Activated CD8-positive, alpha-beta T cell treated with anti-CD3 and anti-CD28 coated beads for 36 hours (primary cell): ENCODE results near the gene ZNF526. TPM values are rescaled to one million over a fixed set of nuclear protein-coding genes. Genes with fewer than 3 reads are reported as not detected.
A peak's percentile ranks its signal among the peaks of the same experiment; 100 is the strongest.
"Not testable (repeated sequence)": the region's sequence is repeated elsewhere in the genome, so short reads cannot be mapped to it uniquely, and the experiment has no call there.

Experiments
- ATAC-seq: fragments of 200-7000 bp; cut with Tn5 transposase; one replicate; pipeline ENCODE4 v1.10.0; 2021; ENCODE audit warnings: mild to moderate bottlenecking, moderate library complexity
- CTCF ChIA-PET: fragments of 350-600 bp; sonication (Branson Sonifier 250); formaldehyde crosslinking; loops from one replicate; lab custom pipeline; 2021; ENCODE audit warnings: antibody characterized with exemption; lab: Charles Lee
- POLR2A ChIA-PET: fragments of 350-600 bp; sonication (Branson Sonifier 250); formaldehyde crosslinking; loops from one replicate; lab custom pipeline; 2021; ENCODE audit warnings: antibody characterized with exemption; lab: Charles Lee
- DNase-seq: peaks from one replicate; pipeline ENCODE4 v3.0.0-alpha.2; 2020
- H3K27ac Mint-ChIP-seq: one replicate; pipeline ENCODE4 v1.8.0; 2021; ENCODE audit warnings: mild to moderate bottlenecking, mixed read lengths
- H3K27me3 Mint-ChIP-seq: one replicate; pipeline ENCODE4 v1.8.0; 2021; ENCODE audit warnings: mixed read lengths
- H3K36me3 Mint-ChIP-seq: one replicate; pipeline ENCODE4 v1.8.0; 2021; ENCODE audit warnings: low read depth, mixed read lengths
- H3K4me1 Mint-ChIP-seq: one replicate; pipeline ENCODE4 v1.8.0; 2021; ENCODE audit warnings: low read depth, mixed read lengths
- H3K4me3 Mint-ChIP-seq: one replicate; pipeline ENCODE4 v1.8.0; 2021; ENCODE audit warnings: mild to moderate bottlenecking, moderate library complexity, mixed read lengths
- H3K9me3 Mint-ChIP-seq: one replicate; pipeline ENCODE4 v1.8.0; 2021; ENCODE audit warnings: mixed read lengths
- intact Hi-C: fragments of 100-400 bp; cut with micrococcal nuclease; formaldehyde crosslinking; loops from one replicate; pipeline ENCODE4 v1.10.0; 2022
- total RNA-seq, 2 experiments: library from RNA; stranded (reverse); gene quantifications; one replicate each; pipeline ENCODE4 v1.2.3, GENCODE V29; 2021
- TF ChIP-seq, protein P1 (sequence below): fragments of 200-600 bp; IDR thresholded peaks from one replicate; pipeline ENCODE4 v1.8.0; 2022; ENCODE audit warnings: antibody characterized with exemption, mild to moderate bottlenecking

Gene ZNF526
- total RNA-seq, 2 experiments from 2014 or later: 12.0 to 12.3 TPM

DNA sequence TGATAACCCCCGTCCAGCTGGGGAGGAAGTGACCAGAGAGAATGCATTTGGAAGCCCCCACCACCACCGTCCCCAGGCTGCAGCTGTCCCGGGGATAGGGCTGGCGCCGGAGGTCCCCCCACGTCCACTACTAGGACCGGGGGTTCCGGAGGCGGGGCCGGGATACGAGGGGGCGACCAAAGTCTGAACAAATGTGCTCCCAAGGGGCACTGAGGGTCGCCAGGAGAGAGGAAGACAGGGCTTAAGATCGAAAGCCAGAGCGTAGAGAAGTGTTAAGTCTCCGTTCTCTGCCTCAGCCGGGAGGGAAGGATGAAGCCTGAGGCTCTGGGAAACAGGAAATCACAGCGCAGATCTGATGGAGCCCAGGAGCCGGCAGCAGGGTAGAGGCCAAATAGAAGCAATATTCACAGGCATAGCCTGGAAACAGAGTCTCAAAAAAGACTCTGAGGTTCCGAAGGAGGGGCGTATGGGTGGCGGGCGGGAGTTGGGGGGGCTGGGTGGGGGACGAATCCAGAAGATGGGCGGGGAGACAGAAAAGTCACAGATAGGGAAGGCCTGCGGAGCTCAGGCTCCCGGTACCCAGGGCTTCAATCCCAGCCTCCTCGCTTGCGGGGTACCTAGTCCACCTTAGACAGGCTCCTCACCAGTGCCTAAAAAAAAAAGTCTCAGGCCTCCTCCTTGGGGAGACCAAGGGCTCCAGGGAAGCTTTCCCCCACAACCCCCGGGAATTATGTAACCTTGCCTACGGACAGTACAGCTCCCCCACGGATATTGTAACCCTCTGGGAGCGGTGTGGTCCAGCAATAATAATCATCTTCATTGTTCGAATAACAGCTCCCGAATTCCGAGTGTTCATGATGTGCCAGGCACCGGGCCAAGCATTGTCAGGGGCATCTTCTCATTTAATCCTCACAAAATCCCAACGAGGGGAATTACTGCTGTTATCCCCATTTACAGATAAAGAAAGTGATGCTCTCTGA is 35.9 kb downstream of the ZNF526 start:
- Mint-ChIP-seq H3K36me3 (peaks cover 17% of the 10 kb centered on the region), H3K9me3 (no peaks in the 10 kb centered on the region), H3K4me1 (peaks cover 20% of the 10 kb centered on the region), H3K4me3 (peak overlapping the region; percentile 95), H3K27me3 (peaks cover 5% of the 10 kb centered on the region), H3K27ac (no peak overlapping the region)
- ATAC-seq (no peak), DNase-seq (no peak)
- intact Hi-C loops: loop anchor here (2.0 kb wide), 1 partner anchor 13 kb away; the partner anchor contains the start of gene CIC
- CTCF ChIA-PET: interaction anchor here (0.8 to 1.5 kb wide), 4 partner anchors 11 to 183 kb away, joined by 3 to 4 read pairs (median 4); no protein-coding TSS in a partner anchor
- POLR2A ChIA-PET: interaction anchor here (1.0 to 2.1 kb wide), 8 partner anchors 11 to 125 kb away, joined by 3 to 11 read pairs (median 4); no protein-coding TSS in a partner anchor
- TF ChIP-seq, protein P1, sequence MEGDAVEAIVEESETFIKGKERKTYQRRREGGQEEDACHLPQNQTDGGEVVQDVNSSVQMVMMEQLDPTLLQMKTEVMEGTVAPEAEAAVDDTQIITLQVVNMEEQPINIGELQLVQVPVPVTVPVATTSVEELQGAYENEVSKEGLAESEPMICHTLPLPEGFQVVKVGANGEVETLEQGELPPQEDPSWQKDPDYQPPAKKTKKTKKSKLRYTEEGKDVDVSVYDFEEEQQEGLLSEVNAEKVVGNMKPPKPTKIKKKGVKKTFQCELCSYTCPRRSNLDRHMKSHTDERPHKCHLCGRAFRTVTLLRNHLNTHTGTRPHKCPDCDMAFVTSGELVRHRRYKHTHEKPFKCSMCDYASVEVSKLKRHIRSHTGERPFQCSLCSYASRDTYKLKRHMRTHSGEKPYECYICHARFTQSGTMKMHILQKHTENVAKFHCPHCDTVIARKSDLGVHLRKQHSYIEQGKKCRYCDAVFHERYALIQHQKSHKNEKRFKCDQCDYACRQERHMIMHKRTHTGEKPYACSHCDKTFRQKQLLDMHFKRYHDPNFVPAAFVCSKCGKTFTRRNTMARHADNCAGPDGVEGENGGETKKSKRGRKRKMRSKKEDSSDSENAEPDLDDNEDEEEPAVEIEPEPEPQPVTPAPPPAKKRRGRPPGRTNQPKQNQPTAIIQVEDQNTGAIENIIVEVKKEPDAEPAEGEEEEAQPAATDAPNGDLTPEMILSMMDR: no peak

DNA sequence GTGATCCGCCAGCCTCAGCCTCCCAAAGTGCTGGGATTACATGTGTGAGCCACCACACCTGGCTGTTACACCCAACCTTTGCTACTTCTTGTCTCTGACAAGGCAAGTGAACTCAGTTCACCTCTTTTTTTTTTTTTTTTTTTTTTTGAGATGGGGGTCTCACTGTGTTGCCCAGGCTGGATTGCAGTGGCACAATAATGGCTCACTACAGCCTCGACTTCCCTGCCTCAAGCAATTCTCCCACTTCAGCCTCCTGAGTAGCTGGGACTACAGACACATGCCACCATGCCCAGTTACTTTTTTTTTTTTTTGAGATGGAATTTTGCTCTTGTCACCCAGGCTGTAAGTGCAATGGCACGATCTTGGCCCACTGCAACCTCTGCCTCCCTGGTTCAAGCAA is 37.7 kb downstream of the ZNF526 start:
- intact Hi-C loops, H3K27ac Mint-ChIP-seq: not testable (repeated sequence)
- POLR2A ChIA-PET: interaction anchor here (1.0 to 1.4 kb wide), 2 partner anchors 9 to 12 kb away, joined by 4 read pairs; no protein-coding TSS in a partner anchor

DNA sequence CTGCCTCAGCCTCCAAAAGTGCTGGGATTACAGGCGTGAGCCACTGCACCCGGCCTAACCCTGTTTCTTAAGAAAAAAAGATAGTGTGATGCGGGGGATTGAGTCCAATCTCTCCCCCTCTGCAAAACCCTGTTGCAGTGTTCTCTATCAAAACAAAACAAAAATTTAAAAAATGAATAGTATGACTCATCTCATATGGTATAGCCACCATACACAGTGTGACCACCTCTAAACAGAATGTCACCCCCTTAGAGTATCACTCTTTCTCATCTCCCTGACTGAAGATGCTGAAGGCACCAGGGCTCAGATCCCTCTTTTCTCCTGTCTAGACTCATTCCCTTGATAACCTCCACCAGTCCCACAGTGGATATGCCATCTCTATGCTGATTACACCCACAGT is 41.7 kb downstream of the ZNF526 start:
- Mint-ChIP-seq H3K27me3 (peaks cover under 1% of the 10 kb centered on the region), H3K27ac (no peak overlapping the region), H3K4me1 (peaks cover 4% of the 10 kb centered on the region), H3K36me3 (no peaks in the 10 kb centered on the region), H3K4me3 (no peak overlapping the region), H3K9me3 (no peaks in the 10 kb centered on the region)
- CTCF ChIA-PET: interaction anchor here (0.8 to 1.8 kb wide), 3 partner anchors 18 to 129 kb away, joined by 3 to 9 read pairs (median 4); no protein-coding TSS in a partner anchor
- DNase-seq (no peak), ATAC-seq (peak; percentile 84)
- POLR2A ChIA-PET: interaction anchor here (0.9 to 1.0 kb wide), 2 partner anchors 17 to 18 kb away, joined by 3 read pairs; no protein-coding TSS in a partner anchor
- TF ChIP-seq, protein P1: no peak
- intact Hi-C loops: no loop called here

More for the DNA sequence above, 37.7 kb downstream of the ZNF526 start:
- ATAC-seq, H3K36me3 Mint-ChIP-seq, DNase-seq, H3K9me3 Mint-ChIP-seq, H3K4me3 Mint-ChIP-seq, H3K27me3 Mint-ChIP-seq: not testable (repeated sequence)
- H3K4me1 Mint-ChIP-seq: peaks cover 11% of the 10 kb centered on the region
- CTCF ChIA-PET: interaction anchor here (0.8 kb wide), 1 partner anchor 22 kb away, joined by 5 read pairs; no protein-coding TSS in a partner anchor

DNA sequence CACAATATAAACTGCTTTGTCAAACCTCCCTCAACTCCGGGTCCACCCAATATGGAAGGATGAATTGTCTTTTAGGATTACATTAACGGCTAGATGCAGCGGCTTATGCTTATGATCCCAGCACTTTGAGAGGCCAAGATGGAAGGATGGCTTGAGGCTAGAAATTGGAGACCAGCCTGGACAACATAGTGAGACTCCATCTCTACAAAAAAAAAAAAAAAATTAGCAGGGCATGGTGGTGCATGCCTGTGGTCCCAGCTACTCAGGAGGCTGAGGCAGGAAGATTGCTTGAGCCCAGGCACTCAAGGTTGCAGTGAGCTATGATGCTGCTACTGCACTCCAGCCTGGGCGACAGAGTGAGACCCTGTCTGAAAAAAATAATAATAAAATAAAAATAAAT is 46.0 kb downstream of the ZNF526 start:
- H3K4me3 Mint-ChIP-seq, H3K27ac Mint-ChIP-seq, H3K27me3 Mint-ChIP-seq, intact Hi-C loops, ATAC-seq, H3K9me3 Mint-ChIP-seq, DNase-seq, H3K36me3 Mint-ChIP-seq, CTCF ChIA-PET: not testable (repeated sequence)
- H3K4me1 Mint-ChIP-seq: peaks cover 25% of the 10 kb centered on the region
- POLR2A ChIA-PET: interaction anchor here (1.4 kb wide), 1 partner anchor 14 kb away, joined by 5 read pairs; no protein-coding TSS in a partner anchor

DNA sequence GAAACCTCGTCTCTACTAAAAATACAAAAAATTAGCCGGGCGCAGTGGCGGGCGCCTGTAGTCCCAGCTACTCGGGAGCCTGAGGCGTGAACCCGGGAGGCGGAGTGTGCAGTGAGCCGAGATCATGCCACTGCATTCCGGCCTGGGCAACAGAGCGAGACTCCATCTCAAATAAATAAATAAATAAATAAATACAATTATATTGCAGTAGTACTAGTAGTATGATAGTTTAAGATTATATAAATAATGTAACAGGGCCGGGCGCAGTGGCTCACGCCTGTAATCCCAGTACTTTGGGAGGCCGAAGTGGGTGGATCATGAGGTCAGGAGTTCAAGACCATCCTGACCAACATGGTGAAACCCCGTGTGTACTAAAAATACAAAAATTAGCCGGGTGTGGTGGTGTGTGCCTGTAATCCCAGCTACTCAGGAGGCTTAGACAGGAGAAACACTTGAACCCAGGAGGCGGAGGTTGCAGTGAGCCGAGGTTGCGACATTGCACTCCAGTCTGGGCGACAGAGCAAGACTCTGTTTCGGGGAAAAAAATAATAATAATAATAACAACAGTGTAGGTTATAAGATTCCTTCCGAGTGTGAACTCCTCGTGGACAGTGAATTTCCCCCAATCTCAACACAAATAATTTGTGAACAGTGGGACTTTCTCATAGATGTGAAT is 47.0 kb downstream of the ZNF526 start:
- DNase-seq, ATAC-seq, H3K36me3 Mint-ChIP-seq, H3K27me3 Mint-ChIP-seq, H3K9me3 Mint-ChIP-seq, H3K4me3 Mint-ChIP-seq, H3K27ac Mint-ChIP-seq, intact Hi-C loops: not testable (repeated sequence)
- peaks cover 28% of the 10 kb centered on the region for H3K4me1 Mint-ChIP-seq
- CTCF ChIA-PET: interaction anchor here (0.6 to 1.3 kb wide), 4 partner anchors 11 to 185 kb away, joined by 3 to 4 read pairs (median 3); no protein-coding TSS in a partner anchor
- POLR2A ChIA-PET: interaction anchor here (0.9 to 1.4 kb wide), 6 partner anchors 9 to 35 kb away, joined by 3 to 11 read pairs (median 4); partner anchors contain the start of genes ERF, PAFAH1B3 and PRR19
